ENCODE results near the gene RIT2. TPM values are rescaled to one million over a fixed set of nuclear protein-coding genes. Genes with fewer than 3 reads are reported as not detected.

RIT2 gene
- total and polyA plus RNA-seq, 9 donors: not detected

DNA sequence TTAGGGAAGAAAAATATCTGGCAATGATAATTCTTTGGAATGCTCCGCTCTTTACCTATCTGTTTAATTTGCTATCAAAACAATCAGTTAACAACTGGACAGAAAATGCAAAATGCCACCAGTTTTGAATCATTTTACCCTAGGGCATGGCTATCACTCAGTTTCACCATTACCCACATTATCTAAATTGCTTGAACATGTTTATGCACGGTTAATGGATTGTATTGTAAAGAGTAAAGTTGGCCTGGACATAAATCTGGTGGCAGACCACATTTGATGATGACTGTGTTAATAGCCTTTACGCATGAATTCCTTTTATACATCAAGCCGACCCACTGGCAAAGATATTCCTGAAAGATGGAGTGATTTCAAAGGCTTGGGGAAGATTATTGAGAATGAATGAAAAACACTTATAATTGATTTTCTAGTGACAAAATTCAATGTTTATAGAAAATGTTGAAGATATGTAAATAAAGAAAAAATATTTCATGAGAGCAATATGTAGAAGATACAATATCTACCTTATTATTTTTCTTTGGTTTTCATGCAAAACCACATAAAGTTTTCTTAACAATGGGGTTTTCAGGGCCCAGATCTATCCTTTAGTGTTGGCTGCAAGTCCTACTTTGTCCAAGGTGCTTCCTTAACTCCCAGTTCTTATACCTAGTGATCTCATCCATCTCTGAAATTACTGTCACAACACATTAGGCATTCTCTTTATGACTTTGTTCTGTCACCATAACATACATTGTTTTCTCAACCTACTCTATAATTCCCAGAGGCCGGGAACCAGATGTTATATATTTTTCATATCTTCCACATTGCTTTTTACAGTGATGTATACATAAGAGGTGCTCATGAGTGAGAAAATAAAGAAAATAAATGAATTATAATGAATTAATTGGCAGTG, 265.1 kb downstream of the RIT2 start:
- Histone ChIP-seq H3K4me3 (no peak overlapping the region), H3K9me3 (no peaks in the 10 kb centered on the region), H3K4me1 (ENCODE audit: insufficient read depth) (no peaks in the 10 kb centered on the region), H3K27me3 (no peaks in the 10 kb centered on the region), H3K36me3 (no peaks in the 10 kb centered on the region), H3K27ac (no peak overlapping the region)
- intact Hi-C loops (cut with DNase I): no loop called here
- WGBS, 3 donors: 74 to 87% (median 78%) methylated on average over 5 of the region's 5 CpGs
- no peak for DNase-seq
- TF ChIP-seq, protein P1, sequence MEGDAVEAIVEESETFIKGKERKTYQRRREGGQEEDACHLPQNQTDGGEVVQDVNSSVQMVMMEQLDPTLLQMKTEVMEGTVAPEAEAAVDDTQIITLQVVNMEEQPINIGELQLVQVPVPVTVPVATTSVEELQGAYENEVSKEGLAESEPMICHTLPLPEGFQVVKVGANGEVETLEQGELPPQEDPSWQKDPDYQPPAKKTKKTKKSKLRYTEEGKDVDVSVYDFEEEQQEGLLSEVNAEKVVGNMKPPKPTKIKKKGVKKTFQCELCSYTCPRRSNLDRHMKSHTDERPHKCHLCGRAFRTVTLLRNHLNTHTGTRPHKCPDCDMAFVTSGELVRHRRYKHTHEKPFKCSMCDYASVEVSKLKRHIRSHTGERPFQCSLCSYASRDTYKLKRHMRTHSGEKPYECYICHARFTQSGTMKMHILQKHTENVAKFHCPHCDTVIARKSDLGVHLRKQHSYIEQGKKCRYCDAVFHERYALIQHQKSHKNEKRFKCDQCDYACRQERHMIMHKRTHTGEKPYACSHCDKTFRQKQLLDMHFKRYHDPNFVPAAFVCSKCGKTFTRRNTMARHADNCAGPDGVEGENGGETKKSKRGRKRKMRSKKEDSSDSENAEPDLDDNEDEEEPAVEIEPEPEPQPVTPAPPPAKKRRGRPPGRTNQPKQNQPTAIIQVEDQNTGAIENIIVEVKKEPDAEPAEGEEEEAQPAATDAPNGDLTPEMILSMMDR (IDR thresholded peaks at IDR 0.05): no peak
- TF ChIP-seq EP300 (IDR thresholded peaks at IDR 0.05) (no peak), POLR2A (IDR thresholded peaks at IDR 0.05) (no peak)

DNA sequence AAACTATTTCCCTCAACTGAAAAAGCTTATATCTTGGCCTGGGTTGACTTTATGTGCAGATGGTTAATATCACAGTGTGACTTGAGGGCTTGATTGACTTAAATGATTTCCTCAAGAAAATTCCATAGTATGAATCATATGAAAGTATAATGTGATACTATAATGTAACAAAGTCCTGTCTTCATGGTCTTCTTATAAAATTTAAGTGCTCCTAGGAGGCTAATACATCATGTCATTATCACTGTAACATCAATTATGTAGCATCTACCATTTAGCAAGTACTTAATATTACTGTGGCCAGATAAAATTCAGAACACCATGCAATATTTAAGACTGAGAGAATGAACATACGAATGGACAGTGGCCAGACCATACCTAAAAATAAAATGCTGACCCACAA, 276.1 kb downstream of the RIT2 start:
- Histone ChIP-seq H3K4me1 (ENCODE audit: insufficient read depth) (no peaks in the 10 kb centered on the region), H3K27ac (no peak overlapping the region), H3K27me3 (no peaks in the 10 kb centered on the region), H3K4me3 (no peak overlapping the region), H3K9me3 (no peaks in the 10 kb centered on the region), H3K36me3 (no peaks in the 10 kb centered on the region)
- TF ChIP-seq EP300 (IDR thresholded peaks at IDR 0.05) (no peak), POLR2A (IDR thresholded peaks at IDR 0.05) (no peak)
- TF ChIP-seq, protein P1 (IDR thresholded peaks at IDR 0.05): no peak
- intact Hi-C loops (cut with DNase I): no loop called here
- no peak for DNase-seq
- WGBS, 3 donors: 74 to 88% (median 85%) methylated on average over 1 of the region's 1 CpG

DNA sequence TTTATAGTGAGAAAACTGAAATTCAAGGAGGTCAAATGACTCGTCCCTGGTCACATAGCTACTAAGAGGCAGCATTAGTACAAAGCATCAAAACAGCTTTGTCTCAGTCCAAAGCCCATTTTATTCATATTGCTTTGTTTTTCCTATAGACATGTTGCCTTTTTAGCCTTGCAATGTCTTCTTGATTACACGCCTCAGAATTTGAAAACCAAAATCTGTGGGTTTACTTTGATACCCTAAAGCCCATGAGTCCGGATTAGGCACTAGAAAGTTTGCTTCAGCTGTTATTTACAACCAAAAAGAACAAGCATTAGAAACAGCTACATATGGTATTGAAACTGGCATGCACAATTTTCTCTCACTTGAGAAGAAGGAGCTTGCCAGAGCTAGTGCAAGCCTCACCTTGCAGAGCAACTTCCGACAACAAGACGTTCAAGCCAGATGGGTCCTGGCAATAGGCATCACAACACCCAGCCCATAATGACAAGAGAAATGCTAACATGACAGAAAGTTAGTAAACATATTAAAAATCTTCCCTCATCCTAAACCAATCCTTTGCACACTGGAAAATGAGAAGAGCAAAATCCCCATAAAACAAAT, 276.8 kb downstream of the RIT2 start:
- TF ChIP-seq POLR2A (IDR thresholded peaks at IDR 0.05) (no peak), EP300 (IDR thresholded peaks at IDR 0.05) (no peak)
- TF ChIP-seq, protein P1 (IDR thresholded peaks at IDR 0.05): no peak
- no peaks in the 10 kb centered on the region for H3K36me3 ChIP-seq
- WGBS, 3 donors: 77 to 87% (median 84%) methylated on average over 5 of the region's 5 CpGs
- H3K27ac ChIP-seq: no peak overlapping the region
- no peaks in the 10 kb centered on the region for H3K9me3 ChIP-seq
- intact Hi-C loops (cut with DNase I): no loop called here
- H3K4me3 ChIP-seq: no peak overlapping the region
- no peaks in the 10 kb centered on the region for H3K4me1 ChIP-seq (ENCODE audit: insufficient read depth)
- DNase-seq: no peak
- H3K27me3 ChIP-seq: no peaks in the 10 kb centered on the region

DNA sequence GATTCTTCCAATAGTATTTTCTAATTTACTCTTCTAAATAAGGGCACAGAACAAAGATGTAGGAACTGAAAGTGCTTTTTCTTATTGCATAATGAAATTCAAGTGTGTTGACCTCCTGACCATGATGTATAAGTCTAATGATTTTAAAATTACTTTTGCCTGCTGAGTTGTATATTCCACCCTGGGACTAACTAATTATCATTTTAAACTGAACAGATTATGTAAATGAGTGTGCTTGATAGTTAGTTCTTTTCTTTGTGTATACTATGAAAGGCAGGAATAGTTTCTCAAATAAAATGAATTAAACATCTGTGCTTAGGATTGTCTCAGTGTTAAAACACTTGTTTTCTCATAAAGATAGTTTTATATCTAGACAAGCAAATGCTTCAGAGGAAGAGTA, 284.5 kb downstream of the RIT2 start:
- no peak for DNase-seq
- TF ChIP-seq EP300 (IDR thresholded peaks at IDR 0.05) (no peak), POLR2A (IDR thresholded peaks at IDR 0.05) (no peak)
- TF ChIP-seq, protein P1 (IDR thresholded peaks at IDR 0.05): no peak
- H3K4me3 ChIP-seq: no peak overlapping the region
- H3K36me3 ChIP-seq: no peaks in the 10 kb centered on the region
- intact Hi-C loops (cut with DNase I): no loop called here
- H3K27ac ChIP-seq: no peak overlapping the region
- H3K4me1 ChIP-seq (ENCODE audit: insufficient read depth): no peaks in the 10 kb centered on the region
- H3K9me3 ChIP-seq: no peaks in the 10 kb centered on the region
- H3K27me3 ChIP-seq: no peaks in the 10 kb centered on the region

Measured in ovary (tissue), 9 donors.